ENCODE data around the gene RERE.
"Not testable (repeated sequence)": the region's sequence is repeated elsewhere in the genome, so short reads cannot be mapped to it uniquely, and the experiment has no call there.

The RERE gene

GRCh38 chr1:8747879-8748825, 69.3 kb downstream of the RERE start:
- no peak for DNase-seq

GRCh38 chr1:8746554-8746953, 70.9 kb downstream of the RERE start:
- DNase-seq: no peak

- DNase-seq: no peak
Observed at GRCh38 chr1:8745749-8746390, 71.6 kb downstream of the RERE start.

GRCh38 chr1:8745346-8745745, 72.1 kb downstream of the RERE start:
- no peak for DNase-seq

- no peak for DNase-seq
Observed at GRCh38 chr1:8742022-8742924, 75.2 kb downstream of the RERE start.

- no peak for DNase-seq
Observed at GRCh38 chr1:8740034-8740449, 77.4 kb downstream of the RERE start.

- DNase-seq: no peak
Observed at GRCh38 chr1:8739377-8739776, 78.1 kb downstream of the RERE start.

- DNase-seq: no peak
Observed at GRCh38 chr1:8736927-8737326, 80.5 kb downstream of the RERE start.

- DNase-seq: no peak
Observed at GRCh38 chr1:8733484-8733883, 84.0 kb downstream of the RERE start.

GRCh38 chr1:8731162-8731561, 86.3 kb downstream of the RERE start:
- no peak for DNase-seq

GRCh38 chr1:8728464-8728863, 89.0 kb downstream of the RERE start:
- no peak for DNase-seq

- DNase-seq: no peak
Observed at GRCh38 chr1:8727809-8728213, 89.6 kb downstream of the RERE start.

GRCh38 chr1:8727316-8727715, 90.1 kb downstream of the RERE start:
- DNase-seq: not testable (repeated sequence)

- not testable (repeated sequence) for DNase-seq
Observed at GRCh38 chr1:8726801-8727186, 90.6 kb downstream of the RERE start.

- no peak for DNase-seq
Observed at GRCh38 chr1:8723010-8723409, 94.4 kb downstream of the RERE start.

GRCh38 chr1:8722366-8722765, 95.1 kb downstream of the RERE start:
- DNase-seq: no peak

GRCh38 chr1:8721679-8722324, 95.6 kb downstream of the RERE start:
- DNase-seq: no peak

- no peak for DNase-seq
Observed at GRCh38 chr1:8720347-8720746, 97.1 kb downstream of the RERE start.

- no peak for DNase-seq
Observed at GRCh38 chr1:8718850-8719361, 98.5 kb downstream of the RERE start.

GRCh38 chr1:8717148-8717547, 100.3 kb downstream of the RERE start:
- DNase-seq: no peak

GRCh38 chr1:8716238-8716637, 101.2 kb downstream of the RERE start:
- DNase-seq: no peak

- DNase-seq: no peak
Observed at GRCh38 chr1:8714173-8714572, 103.3 kb downstream of the RERE start.
